ENCODE results near the gene KLHL21. TPM values are rescaled to one million over a fixed set of nuclear protein-coding genes. Genes with fewer than 3 reads are reported as not detected.

Gene KLHL21
- polyA plus RNA-seq, 2 of the 4 experiments (the other 2 are of a cell fraction) = 3.3 to 10.5 TPM

DNA sequence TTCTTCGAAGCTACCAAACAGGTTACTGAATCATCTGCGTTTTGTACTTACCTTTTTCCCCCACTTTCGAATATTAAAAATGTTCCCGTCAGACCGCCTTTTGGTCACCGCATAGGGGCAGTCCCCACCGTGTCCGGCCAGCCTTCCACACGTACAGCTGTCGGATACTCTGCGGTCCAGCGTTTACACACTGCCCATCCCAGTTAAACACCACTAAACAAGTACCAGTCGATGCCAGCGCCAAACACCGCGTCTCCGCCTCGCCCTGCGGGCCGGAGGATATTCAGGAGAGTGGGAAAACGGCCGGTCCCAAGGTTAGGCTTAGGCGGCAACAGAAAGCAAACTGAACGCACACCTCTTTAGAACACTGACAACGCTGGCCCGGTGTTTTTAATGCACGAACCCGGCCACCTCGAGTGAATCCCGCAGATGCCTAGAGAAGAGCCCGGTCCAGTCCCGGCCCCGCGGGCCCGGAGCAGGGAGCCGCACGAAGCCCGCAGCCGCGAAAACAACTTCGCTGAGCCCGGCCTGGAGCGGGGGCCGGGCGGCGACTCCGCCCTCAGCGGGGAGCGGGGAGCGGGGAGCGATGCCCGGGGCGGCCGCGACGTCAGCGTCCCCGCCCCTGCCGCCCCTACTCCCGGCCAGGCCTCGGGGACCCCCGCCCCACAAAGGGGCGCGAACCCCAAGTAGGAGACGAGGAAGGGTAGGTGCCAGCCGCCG lies 10.1 kb upstream of the KLHL21 start (continued):
- TF ChIP-seq, protein P1, sequence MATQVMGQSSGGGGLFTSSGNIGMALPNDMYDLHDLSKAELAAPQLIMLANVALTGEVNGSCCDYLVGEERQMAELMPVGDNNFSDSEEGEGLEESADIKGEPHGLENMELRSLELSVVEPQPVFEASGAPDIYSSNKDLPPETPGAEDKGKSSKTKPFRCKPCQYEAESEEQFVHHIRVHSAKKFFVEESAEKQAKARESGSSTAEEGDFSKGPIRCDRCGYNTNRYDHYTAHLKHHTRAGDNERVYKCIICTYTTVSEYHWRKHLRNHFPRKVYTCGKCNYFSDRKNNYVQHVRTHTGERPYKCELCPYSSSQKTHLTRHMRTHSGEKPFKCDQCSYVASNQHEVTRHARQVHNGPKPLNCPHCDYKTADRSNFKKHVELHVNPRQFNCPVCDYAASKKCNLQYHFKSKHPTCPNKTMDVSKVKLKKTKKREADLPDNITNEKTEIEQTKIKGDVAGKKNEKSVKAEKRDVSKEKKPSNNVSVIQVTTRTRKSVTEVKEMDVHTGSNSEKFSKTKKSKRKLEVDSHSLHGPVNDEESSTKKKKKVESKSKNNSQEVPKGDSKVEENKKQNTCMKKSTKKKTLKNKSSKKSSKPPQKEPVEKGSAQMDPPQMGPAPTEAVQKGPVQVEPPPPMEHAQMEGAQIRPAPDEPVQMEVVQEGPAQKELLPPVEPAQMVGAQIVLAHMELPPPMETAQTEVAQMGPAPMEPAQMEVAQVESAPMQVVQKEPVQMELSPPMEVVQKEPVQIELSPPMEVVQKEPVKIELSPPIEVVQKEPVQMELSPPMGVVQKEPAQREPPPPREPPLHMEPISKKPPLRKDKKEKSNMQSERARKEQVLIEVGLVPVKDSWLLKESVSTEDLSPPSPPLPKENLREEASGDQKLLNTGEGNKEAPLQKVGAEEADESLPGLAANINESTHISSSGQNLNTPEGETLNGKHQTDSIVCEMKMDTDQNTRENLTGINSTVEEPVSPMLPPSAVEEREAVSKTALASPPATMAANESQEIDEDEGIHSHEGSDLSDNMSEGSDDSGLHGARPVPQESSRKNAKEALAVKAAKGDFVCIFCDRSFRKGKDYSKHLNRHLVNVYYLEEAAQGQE (IDR thresholded peaks at IDR 0.05) = no peak
- no peak for TF ChIP-seq RAD21 (conservative IDR thresholded peaks at IDR 0.05 in 1 of 2, IDR thresholded peaks at IDR 0.05 in 1 of 2)
- no peak for TF ChIP-seq KDM1A (IDR thresholded peaks at IDR 0.05; ENCODE audit: low read depth)
- TF ChIP-seq, protein P2, sequence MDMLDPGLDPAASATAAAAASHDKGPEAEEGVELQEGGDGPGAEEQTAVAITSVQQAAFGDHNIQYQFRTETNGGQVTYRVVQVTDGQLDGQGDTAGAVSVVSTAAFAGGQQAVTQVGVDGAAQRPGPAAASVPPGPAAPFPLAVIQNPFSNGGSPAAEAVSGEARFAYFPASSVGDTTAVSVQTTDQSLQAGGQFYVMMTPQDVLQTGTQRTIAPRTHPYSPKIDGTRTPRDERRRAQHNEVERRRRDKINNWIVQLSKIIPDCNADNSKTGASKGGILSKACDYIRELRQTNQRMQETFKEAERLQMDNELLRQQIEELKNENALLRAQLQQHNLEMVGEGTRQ (IDR thresholded peaks at IDR 0.05) = no peak
- TF ChIP-seq RNF2 (IDR thresholded peaks at IDR 0.05; ENCODE audit: borderline replicate concordance, low read depth) = no peak
- no peak for TF ChIP-seq RARB (CRISPR knock-in tag; IDR thresholded peaks at IDR 0.05)
- TF ChIP-seq, protein P3, sequence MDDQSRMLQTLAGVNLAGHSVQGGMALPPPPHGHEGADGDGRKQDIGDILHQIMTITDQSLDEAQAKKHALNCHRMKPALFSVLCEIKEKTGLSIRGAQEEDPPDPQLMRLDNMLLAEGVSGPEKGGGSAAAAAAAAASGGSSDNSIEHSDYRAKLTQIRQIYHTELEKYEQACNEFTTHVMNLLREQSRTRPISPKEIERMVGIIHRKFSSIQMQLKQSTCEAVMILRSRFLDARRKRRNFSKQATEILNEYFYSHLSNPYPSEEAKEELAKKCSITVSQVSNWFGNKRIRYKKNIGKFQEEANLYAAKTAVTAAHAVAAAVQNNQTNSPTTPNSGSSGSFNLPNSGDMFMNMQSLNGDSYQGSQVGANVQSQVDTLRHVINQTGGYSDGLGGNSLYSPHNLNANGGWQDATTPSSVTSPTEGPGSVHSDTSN (IDR thresholded peaks at IDR 0.05) = no peak

DNA sequence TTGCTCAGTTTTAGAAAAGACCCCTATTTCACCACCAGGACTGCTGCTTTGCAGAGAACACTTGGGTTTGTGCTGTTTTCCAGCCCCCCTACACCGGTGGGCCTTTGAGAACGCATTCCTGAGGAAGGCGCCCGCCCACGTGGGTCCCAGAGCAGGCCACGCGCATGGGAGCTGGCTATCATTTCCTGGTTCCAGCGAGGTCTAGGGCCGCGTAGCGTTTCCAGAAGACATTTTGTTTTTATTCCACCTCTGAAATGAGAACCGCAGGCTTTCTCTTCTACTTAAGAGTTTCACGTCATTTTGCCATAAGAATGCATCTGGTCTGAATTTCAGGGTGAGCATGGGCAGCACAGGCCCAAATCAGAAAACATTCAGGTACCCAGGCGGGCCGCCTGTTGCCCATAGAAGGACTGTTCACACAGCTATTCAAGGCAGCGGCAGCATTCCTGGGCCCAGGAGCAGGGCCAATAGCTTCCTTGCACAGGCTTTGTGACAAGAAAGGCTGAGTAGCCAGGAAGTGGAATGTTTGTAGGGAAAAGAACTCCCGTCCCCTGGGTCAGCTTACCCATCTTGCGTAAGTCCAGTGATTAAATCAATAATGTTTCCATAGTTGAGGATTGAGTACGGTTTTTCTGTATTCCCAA lies 1.4 kb upstream of the KLHL21 start:
- H3K27ac ChIP-seq = no peak overlapping the region; a peak in 1 of 6 replicates
- no peak for FAIRE-seq
- H3K4me1 ChIP-seq = peaks cover 13% of the 10 kb centered on the region; the same call in 2 of the 3 replicates
- ChIA-PET CTCF (interaction anchor here (1.7 kb wide), 1 partner anchor 9 kb away, joined by 5 read pairs; no protein-coding TSS in a partner anchor), POLR2A (no interaction called here)
- WGBS (ENCODE audit: missing lambda C conversion rate) = 92% methylated on average over 17 of the region's 19 CpGs
- no peak overlapping the region for H3K4me3 ChIP-seq
- H3K9me3 ChIP-seq = no peaks in the 10 kb centered on the region
- DNase-seq (ENCODE audit: low read depth in 1 of 2, low spot score in 1 of 2) = no peak
- peak in 1 of 2 experiments; percentile 26; a peak in 1 of 4 replicates for TF ChIP-seq CEBPB (IDR thresholded peaks at IDR 0.05)
- no peak for TF ChIP-seq GATA3 (IDR thresholded peaks at IDR 0.05; ENCODE audit: borderline replicate concordance)
- no peak overlapping the region for H3K4me2 ChIP-seq
- ATAC-seq = no peak

DNA sequence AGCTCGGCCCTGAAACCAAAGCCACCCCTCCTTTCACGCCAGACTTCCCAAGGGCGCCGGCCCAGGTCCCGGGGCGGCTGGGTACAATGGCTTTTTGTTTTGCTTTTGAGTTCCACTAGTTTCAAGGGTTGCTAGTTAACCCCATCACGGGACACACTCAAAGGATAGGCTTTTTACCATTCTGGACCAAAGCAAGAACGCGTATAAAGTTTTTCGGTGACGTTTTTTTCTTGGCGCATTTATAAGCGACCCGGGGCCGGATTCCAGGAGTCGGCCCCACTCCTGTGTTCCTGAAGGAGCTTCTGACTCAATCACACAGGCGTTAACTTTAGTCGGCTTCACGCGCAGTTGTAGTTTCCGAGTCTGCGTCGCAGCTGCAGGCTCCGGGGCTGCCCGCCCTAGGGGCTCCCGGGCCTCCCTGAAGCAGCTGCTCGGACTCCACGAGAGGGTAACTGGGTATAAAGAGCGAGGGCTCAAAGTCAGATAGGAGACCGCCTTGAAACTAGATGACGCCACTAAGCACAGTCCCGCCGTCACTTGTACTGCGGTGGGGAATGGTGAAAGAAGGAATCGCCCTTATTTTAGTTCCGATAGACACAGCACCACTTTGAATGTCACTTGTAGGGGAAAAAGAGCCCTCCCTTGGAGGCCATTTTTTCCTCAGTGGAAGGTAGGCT lies 707 bp upstream of the KLHL21 start:
- Histone ChIP-seq H3K4me2 (peak overlapping the region; percentile 90), H3K9me3 (no peaks in the 10 kb centered on the region), H3K4me1 (peaks cover 13% of the 10 kb centered on the region; the same call in 2 of the 3 replicates), H3K4me3 (peak overlapping the region; percentile 72), H3K27ac (peak overlapping the region; percentile 73 to 93)
- CTCF ChIA-PET = interaction anchor here (1.7 kb wide), 1 partner anchor 9 kb away, joined by 5 read pairs; no protein-coding TSS in a partner anchor
- WGBS (ENCODE audit: missing lambda C conversion rate) = 60% methylated on average over 34 of the region's 36 CpGs
- no peak for TF ChIP-seq CHD2 (IDR thresholded peaks at IDR 0.05; ENCODE audit: low read length, partially characterized antibody)
- FAIRE-seq = no peak
- POLR2A ChIA-PET = no interaction called here
- peak in 1 of 2 experiments; percentile 18 for DNase-seq (ENCODE audit: low read depth in 1 of 2, low spot score in 1 of 2)
- ATAC-seq = peak; percentile 10 to 20; a peak in 3 of 6 replicates

Data from A549 (cell line).